GM10248 (cell line): ENCODE data around the gene GET4.
"Not testable (repeated sequence)": the region's sequence is repeated elsewhere in the genome, so short reads cannot be mapped to it uniquely, and the experiment has no call there.

Experiments
- CTCF ChIA-PET: fragments of 300-600 bp; sonication (Branson Sonifier 250); formaldehyde crosslinking; extraction: SDS; loops from one replicate; lab custom pipeline; 2021; ENCODE audit warnings: antibody characterized with exemption; lab: Yijun Ruan, JAX
- POLR2A ChIA-PET: fragments of 350-650 bp; sonication (Branson Sonifier 250); formaldehyde crosslinking; extraction: SDS; loops from one replicate; lab custom pipeline; 2020; ENCODE audit warnings: antibody characterized with exemption; lab: Yijun Ruan, JAX
- DNase-seq: peaks from one replicate; pipeline ENCODE4 v3.0.0; 2012; ENCODE audit errors: extremely low spot score
- TF ChIP-seq, protein P1 (sequence below): IDR thresholded peaks from 2 replicates; pipeline ENCODE4 v1.5.1; 2012; ENCODE audit warnings: mild to moderate bottlenecking, low read depth; ENCODE audit errors: extremely low read depth, missing control alignments, control extremely low read depth

The GET4 gene

DNA sequence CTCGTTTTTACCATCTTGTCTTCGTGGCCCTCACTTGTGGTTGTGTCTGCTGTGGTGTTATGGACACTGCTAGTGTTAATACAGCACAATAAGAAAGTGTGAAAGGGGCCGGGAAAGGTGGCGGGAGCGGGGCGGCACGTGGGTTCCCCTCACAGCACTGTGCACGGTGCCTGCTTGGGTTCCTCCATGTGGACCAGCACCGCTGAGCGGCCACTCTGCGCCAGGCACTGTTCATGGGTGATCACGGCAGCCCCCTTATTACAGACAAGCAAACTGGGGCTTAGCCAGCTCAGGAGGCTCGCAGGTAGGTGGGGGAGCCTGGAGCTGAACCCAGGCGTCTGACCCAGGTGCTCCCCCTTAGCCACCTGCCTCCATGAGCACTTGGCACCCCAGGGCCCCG lies 31.8 kb upstream of the GET4 start:
- TF ChIP-seq, protein P1, sequence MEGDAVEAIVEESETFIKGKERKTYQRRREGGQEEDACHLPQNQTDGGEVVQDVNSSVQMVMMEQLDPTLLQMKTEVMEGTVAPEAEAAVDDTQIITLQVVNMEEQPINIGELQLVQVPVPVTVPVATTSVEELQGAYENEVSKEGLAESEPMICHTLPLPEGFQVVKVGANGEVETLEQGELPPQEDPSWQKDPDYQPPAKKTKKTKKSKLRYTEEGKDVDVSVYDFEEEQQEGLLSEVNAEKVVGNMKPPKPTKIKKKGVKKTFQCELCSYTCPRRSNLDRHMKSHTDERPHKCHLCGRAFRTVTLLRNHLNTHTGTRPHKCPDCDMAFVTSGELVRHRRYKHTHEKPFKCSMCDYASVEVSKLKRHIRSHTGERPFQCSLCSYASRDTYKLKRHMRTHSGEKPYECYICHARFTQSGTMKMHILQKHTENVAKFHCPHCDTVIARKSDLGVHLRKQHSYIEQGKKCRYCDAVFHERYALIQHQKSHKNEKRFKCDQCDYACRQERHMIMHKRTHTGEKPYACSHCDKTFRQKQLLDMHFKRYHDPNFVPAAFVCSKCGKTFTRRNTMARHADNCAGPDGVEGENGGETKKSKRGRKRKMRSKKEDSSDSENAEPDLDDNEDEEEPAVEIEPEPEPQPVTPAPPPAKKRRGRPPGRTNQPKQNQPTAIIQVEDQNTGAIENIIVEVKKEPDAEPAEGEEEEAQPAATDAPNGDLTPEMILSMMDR, result no peak
- ChIA-PET POLR2A (no interaction called here), CTCF (interaction anchor here (1.4 to 1.7 kb wide), 3 partner anchors 13 to 28 kb away, joined by 3 to 4 read pairs (median 3); partner anchors contain the start of gene SUN1)
- no peak for DNase-seq

DNA sequence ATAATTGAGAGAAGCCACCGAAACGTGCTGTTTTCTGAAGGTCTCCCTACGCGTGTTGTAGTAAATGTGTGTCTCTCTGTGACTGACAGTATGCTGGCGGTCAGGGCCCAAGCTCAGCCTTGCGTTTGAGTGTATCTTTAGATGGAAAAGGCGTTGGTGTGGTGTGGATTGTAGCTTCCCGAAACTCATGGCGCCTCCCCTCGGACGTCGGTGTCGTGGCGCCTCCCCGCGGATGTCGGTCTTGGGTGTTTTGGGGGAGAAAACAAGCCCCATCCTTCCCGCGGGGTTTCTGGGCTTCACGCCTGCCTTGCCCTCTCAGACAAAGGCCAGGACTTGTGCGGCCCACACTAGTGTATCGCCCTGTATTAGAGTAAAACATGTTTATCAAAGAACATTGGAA lies 31.3 kb upstream of the GET4 start:
- POLR2A ChIA-PET, result no interaction called here
- TF ChIP-seq, protein P1, result no peak
- CTCF ChIA-PET, result interaction anchor here (1.4 to 1.7 kb wide), 3 partner anchors 13 to 28 kb away, joined by 3 to 4 read pairs (median 3); partner anchors contain the start of gene SUN1
- no peak for DNase-seq

DNA sequence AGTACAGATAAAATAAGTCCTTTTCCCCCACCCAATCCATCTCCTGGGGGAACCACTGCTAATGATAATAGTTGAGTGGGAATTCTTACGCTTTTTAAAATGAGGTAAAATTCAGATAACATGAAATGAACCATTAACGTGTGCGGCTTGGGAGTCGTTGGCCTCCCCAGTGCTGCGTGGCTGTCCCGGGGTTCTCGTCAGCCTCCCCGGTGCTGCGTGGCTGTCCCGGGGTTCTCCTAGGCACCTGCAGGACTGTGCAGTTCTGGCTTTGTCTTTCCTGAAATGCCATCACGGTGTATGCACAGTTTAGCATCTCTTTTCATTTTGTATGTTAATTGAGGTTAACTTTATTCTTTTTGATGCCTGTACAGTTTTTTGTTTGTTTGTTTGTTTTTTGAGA lies 30.6 kb upstream of the GET4 start:
- DNase-seq, result no peak
- CTCF ChIA-PET, result interaction anchor here (1.4 to 1.7 kb wide), 3 partner anchors 14 to 27 kb away, joined by 3 to 4 read pairs (median 3); partner anchors contain the start of gene SUN1
- TF ChIP-seq, protein P1, result no peak
- POLR2A ChIA-PET, result no interaction called here

DNA sequence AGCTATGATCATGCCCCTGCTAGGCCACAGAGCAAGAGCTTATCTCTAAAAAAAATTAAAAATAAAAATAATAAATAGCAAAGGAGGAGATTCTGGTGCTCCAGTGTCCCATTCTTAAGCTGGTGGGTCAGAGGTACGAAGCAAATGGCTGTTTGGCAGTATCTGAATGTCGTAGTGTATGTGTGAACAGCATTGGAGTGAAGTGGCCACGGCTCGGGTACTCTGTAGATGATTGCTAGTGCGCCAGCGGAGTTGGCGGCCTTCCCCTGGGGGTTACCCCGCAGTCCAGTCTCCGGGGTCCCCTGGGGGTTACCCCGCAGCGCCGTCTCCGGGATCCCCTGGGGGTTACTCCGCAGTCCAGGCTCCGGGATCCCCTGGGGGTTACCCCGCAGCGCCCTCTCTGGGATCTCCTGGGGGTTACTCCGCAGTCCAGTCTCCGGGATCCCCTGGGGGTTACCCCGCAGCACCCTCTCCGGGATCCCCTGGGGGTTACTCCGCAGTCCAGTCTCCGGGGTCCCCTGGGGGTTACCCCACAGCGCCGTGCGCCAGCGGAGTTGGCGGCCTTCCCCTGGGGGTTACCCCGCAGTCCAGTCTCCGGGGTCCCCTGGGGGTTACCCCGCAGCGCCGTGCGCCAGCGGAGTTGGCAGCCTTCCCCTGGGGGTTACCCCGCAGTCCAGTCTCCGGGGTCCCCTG lies 29.2 kb upstream of the GET4 start:
- CTCF ChIA-PET, result interaction anchor here (0.8 to 1.3 kb wide), 5 partner anchors 10 to 29 kb away, joined by 3 to 5 read pairs (median 4); no protein-coding TSS in a partner anchor
- POLR2A ChIA-PET, DNase-seq: not testable (repeated sequence)

DNA sequence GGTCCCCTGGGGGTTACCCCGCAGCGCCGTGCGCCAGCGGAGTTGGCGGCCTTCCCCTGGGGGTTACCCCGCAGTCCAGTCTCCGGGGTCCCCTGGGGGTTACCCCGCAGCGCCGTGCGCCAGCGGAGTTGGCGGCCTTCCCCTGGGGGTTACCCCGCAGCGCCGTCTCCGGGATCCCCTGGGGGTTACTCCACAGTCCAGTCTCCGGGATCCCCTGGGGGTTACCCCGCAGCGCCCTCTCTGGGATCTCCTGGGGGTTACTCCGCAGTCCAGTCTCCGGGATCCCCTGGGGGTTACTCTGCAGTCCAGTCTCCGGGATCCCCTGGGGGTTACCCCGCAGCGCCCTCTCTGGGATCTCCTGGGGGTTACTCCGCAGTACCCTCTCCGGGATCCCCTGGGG lies 28.6 kb upstream of the GET4 start:
- POLR2A ChIA-PET, DNase-seq: not testable (repeated sequence)
- CTCF ChIA-PET, result interaction anchor here (1.5 kb wide), 1 partner anchor 25 kb away, joined by 4 read pairs; no protein-coding TSS in a partner anchor

DNA sequence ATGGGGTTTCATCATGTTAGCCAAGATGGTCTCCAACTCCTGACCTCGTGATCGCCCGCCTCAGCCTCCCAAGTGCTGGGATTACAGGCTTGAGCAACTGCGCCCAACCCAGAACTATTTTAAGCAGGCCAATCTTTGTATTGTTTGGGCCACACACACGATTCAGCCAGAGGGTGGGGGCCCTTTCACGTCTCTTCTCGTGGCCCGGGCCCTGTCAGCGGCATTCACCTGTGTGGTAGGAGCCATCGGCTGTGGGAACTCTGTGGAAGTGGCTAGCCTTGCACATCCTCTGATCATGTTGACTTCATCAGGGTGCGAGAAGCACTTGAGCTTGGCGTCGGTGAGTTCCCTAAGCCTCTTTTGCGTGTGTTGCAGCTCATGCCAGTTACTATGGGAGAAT lies 27.2 kb upstream of the GET4 start:
- no peak for DNase-seq
- ChIA-PET CTCF (interaction anchor here (1.1 to 1.5 kb wide), 2 partner anchors 24 kb away, joined by 3 to 4 read pairs; no protein-coding TSS in a partner anchor), POLR2A (no interaction called here)
- TF ChIP-seq, protein P1, result no peak

DNA sequence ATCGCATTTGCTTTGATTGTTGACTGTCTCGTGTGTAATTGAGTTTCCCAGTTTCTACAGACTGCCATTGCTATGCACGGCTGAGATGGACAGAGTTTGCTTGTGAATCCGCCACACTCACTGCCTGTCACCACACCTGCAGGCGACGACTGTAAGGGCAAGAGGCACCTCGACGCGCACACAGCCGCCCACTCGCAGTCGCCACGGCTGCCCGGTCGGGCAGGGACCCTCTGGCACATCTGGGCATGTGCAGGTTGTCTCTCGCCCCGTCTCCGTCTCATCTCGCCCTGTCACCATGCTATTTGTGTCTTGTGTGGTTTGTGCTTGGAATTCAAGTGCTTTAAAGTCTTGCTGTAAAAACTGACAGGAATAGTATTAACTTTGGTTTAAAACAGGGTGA lies 26.6 kb upstream of the GET4 start:
- no peak for DNase-seq
- TF ChIP-seq, protein P1, result no peak
- ChIA-PET POLR2A (no interaction called here), CTCF (no interaction called here)
